Ishikawa (cell line): ENCODE results near the gene CD46.
A peak's percentile ranks its signal among the peaks of the same experiment; 100 is the strongest.

Experiments
- CEBPB ChIP-seq: IDR thresholded peaks from 2 replicates; pipeline ENCODE4 v1.6.1; 2012
- CREB1 ChIP-seq: IDR thresholded peaks from 2 replicates; pipeline ENCODE4 v1.6.1; 2012; ENCODE audit warnings: low read depth
- EGR1 ChIP-seq: IDR thresholded peaks from 2 replicates; pipeline ENCODE4 v1.6.1; 2012
- EP300 ChIP-seq: IDR thresholded peaks from 2 replicates; pipeline ENCODE4 v1.6.1; 2012; ENCODE audit warnings: borderline replicate concordance
- FOXM1 ChIP-seq: IDR thresholded peaks from 2 replicates; pipeline ENCODE4 v1.6.1; 2012; ENCODE audit warnings: low read depth, borderline replicate concordance
- NFIC ChIP-seq: IDR thresholded peaks from 2 replicates; pipeline ENCODE4 v1.6.1; 2012
- RAD21 ChIP-seq: IDR thresholded peaks from 2 replicates; pipeline ENCODE4 v1.6.1; 2012; ENCODE audit warnings: low read depth
- TAF1 ChIP-seq: IDR thresholded peaks from 2 replicates; pipeline ENCODE4 v1.6.1; 2012; ENCODE audit warnings: low read depth, mild to moderate bottlenecking
- TCF12 ChIP-seq: IDR thresholded peaks from 2 replicates; pipeline ENCODE4 v1.6.1; 2012; ENCODE audit warnings: low read depth
- TEAD4 ChIP-seq: IDR thresholded peaks from 2 replicates; pipeline ENCODE4 v1.6.1; 2012
- YY1 ChIP-seq: IDR thresholded peaks from 2 replicates; pipeline ENCODE4 v1.6.1; 2012; ENCODE audit warnings: low read depth
- ZBTB7A ChIP-seq: IDR thresholded peaks from 2 replicates; pipeline ENCODE4 v1.6.1; 2012; ENCODE audit warnings: low read depth
- TF ChIP-seq, protein P1 (sequence below): IDR thresholded peaks from 2 replicates; pipeline ENCODE4 v1.6.1; 2012
- TF ChIP-seq, protein P2 (sequence below): IDR thresholded peaks from 2 replicates; pipeline ENCODE4 v1.6.1; 2012
- TF ChIP-seq, protein P3 (sequence below): IDR thresholded peaks from 2 replicates; pipeline ENCODE4 v1.6.1; 2012; ENCODE audit warnings: low read depth, mild to moderate bottlenecking

The CD46 gene

DNA sequence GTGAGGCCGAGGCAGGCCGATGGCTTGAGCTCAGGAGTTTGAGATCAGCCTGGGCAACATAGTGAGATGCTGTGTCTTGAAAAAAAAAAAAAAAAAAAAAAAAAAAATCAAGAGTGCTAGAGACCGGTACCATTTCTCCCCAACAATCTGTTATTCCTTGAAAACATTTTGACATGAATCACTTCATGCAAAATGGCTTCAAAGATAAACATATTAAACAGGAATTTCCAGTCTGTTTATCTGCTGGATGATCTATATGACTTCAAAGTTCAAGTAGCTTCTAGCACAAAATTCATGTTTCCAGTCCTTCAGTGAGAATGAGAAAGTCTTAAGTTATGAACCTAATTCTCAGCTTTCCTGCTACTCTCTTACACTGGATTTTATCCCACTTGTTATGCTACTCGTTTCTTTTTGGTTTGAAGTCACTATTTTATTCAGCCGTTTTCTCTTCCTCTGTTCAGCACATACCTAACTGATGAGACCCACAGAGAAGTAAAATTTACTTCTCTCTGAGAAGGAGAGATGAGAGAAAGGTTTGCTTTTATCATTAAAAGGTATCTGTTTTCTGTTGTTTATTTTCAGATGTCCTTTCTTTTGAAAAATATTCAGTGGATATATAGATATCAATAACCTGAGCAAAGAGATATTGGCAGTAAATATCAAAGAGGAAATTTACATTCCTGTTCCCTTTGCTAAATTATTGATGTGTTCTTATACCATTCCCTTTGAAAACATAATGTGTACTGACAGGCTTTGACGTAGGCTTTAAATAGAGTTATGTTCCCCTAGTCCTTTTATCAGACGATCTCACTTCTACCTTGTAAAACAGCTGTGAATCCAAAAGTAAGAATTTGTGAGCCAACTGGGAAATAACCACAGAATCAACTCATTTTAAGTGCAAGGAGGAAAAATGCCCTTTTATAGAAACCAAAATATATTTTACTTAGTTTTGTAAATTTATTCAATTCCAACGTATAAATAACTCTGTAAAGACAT lies 38.2 kb downstream of the CD46 start:
- no peak for TF ChIP-seq EGR1
- TF ChIP-seq YY1 = no peak
- no peak for TF ChIP-seq ZBTB7A
- no peak for TF ChIP-seq FOXM1
- TF ChIP-seq CREB1 = no peak
- no peak for TF ChIP-seq TAF1
- TF ChIP-seq RAD21 = no peak

DNA sequence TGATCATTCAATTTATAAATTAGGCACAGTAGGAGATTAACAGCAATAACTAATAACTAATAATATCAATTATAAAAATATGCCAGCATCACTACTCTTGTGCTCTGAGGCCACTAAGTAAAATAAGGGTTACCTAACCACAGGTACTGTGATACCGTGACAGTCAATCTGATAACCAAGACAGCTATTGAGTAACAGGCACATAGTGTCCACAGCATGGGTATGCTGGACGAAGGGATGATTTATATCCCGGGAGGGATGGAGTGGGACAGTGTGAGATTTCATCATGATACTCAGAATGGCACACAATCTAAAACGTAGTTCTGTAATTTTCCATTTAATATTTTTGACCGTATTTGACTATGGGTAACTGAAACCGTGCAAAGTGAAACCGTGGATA lies 39.4 kb downstream of the CD46 start:
- TF ChIP-seq NFIC = no peak
- TF ChIP-seq RAD21 = no peak
- TF ChIP-seq TCF12 = no peak
- TF ChIP-seq, protein P1, sequence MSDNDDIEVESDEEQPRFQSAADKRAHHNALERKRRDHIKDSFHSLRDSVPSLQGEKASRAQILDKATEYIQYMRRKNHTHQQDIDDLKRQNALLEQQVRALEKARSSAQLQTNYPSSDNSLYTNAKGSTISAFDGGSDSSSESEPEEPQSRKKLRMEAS = no peak
- TF ChIP-seq YY1 = no peak
- TF ChIP-seq TAF1 = no peak
- TF ChIP-seq EP300 = no peak
- TF ChIP-seq EGR1 = no peak

DNA sequence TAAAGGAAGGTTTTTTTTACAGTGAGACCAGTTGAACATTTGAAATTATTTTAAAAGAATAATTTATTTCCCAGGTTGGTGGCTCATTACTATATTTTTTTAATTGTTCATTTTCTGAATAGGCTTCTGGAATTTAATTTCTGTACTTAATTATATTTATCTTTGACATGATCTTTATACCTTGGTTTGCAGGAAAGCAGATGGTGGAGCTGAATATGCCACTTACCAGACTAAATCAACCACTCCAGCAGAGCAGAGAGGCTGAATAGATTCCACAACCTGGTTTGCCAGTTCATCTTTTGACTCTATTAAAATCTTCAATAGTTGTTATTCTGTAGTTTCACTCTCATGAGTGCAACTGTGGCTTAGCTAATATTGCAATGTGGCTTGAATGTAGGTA lies 41.5 kb downstream of the CD46 start:
- TF ChIP-seq ZBTB7A (no peak), EP300 (no peak), RAD21 (no peak), CREB1 (no peak), TEAD4 (no peak), EGR1 (no peak), YY1 (no peak), CEBPB (no peak), TAF1 (no peak), NFIC (no peak), FOXM1 (no peak), TCF12 (no peak)
- TF ChIP-seq, protein P1 = no peak
- TF ChIP-seq, protein P2, sequence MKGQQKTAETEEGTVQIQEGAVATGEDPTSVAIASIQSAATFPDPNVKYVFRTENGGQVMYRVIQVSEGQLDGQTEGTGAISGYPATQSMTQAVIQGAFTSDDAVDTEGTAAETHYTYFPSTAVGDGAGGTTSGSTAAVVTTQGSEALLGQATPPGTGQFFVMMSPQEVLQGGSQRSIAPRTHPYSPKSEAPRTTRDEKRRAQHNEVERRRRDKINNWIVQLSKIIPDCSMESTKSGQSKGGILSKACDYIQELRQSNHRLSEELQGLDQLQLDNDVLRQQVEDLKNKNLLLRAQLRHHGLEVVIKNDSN = no peak
- TF ChIP-seq, protein P3, sequence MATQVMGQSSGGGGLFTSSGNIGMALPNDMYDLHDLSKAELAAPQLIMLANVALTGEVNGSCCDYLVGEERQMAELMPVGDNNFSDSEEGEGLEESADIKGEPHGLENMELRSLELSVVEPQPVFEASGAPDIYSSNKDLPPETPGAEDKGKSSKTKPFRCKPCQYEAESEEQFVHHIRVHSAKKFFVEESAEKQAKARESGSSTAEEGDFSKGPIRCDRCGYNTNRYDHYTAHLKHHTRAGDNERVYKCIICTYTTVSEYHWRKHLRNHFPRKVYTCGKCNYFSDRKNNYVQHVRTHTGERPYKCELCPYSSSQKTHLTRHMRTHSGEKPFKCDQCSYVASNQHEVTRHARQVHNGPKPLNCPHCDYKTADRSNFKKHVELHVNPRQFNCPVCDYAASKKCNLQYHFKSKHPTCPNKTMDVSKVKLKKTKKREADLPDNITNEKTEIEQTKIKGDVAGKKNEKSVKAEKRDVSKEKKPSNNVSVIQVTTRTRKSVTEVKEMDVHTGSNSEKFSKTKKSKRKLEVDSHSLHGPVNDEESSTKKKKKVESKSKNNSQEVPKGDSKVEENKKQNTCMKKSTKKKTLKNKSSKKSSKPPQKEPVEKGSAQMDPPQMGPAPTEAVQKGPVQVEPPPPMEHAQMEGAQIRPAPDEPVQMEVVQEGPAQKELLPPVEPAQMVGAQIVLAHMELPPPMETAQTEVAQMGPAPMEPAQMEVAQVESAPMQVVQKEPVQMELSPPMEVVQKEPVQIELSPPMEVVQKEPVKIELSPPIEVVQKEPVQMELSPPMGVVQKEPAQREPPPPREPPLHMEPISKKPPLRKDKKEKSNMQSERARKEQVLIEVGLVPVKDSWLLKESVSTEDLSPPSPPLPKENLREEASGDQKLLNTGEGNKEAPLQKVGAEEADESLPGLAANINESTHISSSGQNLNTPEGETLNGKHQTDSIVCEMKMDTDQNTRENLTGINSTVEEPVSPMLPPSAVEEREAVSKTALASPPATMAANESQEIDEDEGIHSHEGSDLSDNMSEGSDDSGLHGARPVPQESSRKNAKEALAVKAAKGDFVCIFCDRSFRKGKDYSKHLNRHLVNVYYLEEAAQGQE = no peak

DNA sequence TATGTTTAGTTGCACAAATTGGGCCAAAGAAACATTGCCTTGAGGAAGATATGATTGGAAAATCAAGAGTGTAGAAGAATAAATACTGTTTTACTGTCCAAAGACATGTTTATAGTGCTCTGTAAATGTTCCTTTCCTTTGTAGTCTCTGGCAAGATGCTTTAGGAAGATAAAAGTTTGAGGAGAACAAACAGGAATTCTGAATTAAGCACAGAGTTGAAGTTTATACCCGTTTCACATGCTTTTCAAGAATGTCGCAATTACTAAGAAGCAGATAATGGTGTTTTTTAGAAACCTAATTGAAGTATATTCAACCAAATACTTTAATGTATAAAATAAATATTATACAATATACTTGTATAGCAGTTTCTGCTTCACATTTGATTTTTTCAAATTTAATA lies 43.0 kb downstream of the CD46 start:
- TF ChIP-seq NFIC (no peak), EP300 (no peak), CEBPB (no peak), RAD21 (no peak)

DNA sequence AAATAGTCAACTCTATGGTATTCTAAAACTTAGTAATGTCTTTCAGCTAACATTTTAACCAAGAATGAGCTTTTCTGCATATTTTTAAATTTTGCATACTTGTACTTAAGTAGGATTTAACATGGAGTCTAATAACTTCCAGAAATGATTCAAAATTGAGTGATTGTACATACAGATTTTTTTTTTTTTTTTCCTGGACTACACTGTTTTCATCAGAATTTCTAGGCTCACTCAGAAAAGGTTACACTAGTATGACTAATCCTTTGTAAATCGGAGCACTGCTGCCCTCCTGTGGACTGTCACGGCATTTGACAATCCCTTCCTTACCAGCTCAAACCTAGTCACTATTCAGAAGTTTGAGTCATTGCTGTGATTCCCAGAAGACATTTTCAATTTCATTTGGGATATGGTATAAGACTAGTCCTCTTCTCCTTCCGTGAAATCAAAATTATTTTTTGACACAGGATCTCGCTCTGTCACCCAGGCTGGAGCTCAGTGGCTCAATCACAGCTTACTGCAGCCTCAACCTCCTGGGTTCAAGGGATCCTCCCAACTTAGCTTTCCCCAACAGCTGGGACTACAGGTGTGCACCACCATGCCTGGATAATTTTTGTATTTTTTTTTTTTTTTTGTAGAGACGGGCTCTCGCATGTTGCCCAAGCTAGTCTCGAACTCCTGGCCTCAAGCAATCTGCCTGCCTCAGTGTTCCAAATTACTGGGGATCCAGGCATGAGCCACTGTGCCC lies 45.5 kb downstream of the CD46 start:
- TF ChIP-seq EGR1 (no peak), TAF1 (no peak), ZBTB7A (no peak), TEAD4 (no peak), RAD21 (peak; percentile 65)

DNA sequence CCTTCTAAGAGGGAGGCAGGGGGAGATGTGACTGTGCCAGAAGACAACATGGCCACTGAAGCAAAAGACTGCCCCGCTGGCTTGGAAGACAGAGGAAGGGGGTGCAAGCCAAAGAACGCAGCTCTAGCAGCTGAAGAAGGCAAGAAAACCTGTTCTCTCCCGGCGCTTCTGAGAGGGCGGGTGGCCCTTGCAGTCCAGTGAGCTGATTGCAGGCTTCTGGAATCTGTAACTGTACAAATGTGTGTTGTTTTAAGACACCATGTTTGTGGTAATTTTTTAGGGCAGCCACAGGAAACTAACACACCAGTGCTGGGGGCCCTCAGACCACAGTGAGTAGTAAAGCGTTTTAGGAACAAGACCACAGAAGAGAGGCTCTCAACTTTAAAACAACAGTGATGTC lies 47.0 kb downstream of the CD46 start:
- TF ChIP-seq CREB1 (no peak), EP300 (no peak), RAD21 (no peak), TEAD4 (no peak), YY1 (no peak), CEBPB (no peak), TAF1 (no peak), FOXM1 (no peak), NFIC (no peak), EGR1 (no peak)
- TF ChIP-seq, protein P1 = no peak
- TF ChIP-seq, protein P2 = no peak

DNA sequence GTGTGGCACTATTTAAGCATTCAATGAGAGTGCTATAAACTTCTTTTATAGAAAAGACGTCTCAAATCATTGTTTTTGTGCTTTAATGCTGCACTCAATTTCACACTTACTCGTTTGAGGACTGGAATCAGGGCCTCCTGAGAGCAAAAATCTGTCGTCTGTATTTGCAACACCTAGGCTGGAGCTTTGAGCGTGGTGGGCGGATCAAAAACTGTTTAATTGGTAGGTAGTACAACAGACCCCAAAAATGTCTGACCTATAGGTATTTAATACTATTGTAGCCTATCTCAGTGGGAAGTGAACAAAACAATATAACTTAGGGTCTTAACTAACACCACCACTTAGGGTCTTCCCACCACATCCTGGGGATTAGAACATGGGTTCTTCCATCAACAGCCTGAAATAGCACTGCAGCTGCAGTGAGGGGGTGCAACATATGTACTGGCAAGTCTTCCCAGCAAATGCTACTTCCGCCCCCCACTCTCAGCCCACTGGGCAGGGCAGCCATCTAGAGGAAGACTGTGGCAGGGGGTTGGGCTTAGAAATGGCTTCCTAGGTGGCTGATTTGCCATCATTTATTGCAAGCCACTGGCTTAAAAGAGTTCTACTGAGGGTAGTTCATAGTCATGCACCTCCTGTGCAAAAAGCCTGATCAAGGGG lies 48.3 kb downstream of the CD46 start:
- TF ChIP-seq YY1 (no peak), FOXM1 (no peak), TEAD4 (no peak), ZBTB7A (no peak), CREB1 (no peak), NFIC (no peak), RAD21 (no peak), TCF12 (no peak), TAF1 (no peak), CEBPB (no peak), EP300 (no peak), EGR1 (no peak)
- TF ChIP-seq, protein P2 = no peak
- TF ChIP-seq, protein P3 = no peak
- TF ChIP-seq, protein P1 = no peak
